ENCODE results near the gene SMIM11. TPM values are rescaled to one million over a fixed set of nuclear protein-coding genes. Genes with fewer than 3 reads are reported as not detected.

The SMIM11 gene
- total and polyA plus RNA-seq, 10 of the 15 experiments (the other 5 are each of a cell fraction or from before 2014, with no cell fraction given), result 4.8 to 43.1 (median 16.0) TPM

DNA sequence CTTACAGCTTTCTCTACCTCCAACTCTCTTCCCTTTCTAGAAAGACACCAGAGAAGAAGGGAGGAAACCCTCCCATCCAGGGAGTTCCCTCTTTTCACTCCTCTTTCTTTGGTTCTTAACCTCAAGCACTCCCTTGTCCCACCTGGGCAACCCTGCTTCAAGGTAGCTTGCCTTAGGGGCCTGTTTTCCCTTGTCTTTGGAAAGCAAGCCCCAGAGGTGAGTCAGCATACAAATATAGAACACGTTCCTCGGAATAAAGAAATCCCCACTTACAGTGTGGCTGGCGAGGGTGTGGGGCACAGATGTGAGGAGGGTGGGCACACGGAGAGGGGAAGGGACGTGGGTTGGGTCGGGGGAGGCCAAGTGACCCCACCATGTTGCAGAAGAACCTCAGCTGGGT is 37.6 kb upstream of the SMIM11 start:
- BruUV-seq (replicated peaks), result no TSS peak
- Histone ChIP-seq H3K79me2 (ENCODE audit: control insufficient read depth, insufficient read depth, low read length) (no peaks in the 10 kb centered on the region), H3K27ac (ENCODE audit: control insufficient read depth, insufficient read depth) (no peak overlapping the region), H3K27me3 (replicated peaks in 1 of 2; ENCODE audit: control insufficient read depth in 2 of 2, insufficient read depth in 2 of 2, low read length in 1 of 2) (no peaks in the 10 kb centered on the region; a peak in 2 of 4 replicates), H3K36me3 (ENCODE audit: control insufficient read depth in 2 of 2, insufficient read depth in 2 of 2, low read length in 1 of 2) (no peaks in the 10 kb centered on the region), H4K20me1 (ENCODE audit: control insufficient read depth, insufficient read depth) (no peaks in the 10 kb centered on the region), H2AFZ (ENCODE audit: control insufficient read depth, low read depth, low read length) (no peak overlapping the region), H3K4me3 (no peak overlapping the region), H3K9ac (ENCODE audit: control insufficient read depth, insufficient read depth, low read length) (no peak overlapping the region), H3K9me3 (replicated peaks; ENCODE audit: control insufficient read depth, insufficient read depth, low read length) (no peaks in the 10 kb centered on the region), H3K4me1 (ENCODE audit: control insufficient read depth, insufficient read depth, low read length) (no peaks in the 10 kb centered on the region), H3K4me2 (ENCODE audit: control insufficient read depth, insufficient read depth) (no peak overlapping the region)
- intact Hi-C loops (cut with micrococcal nuclease; ENCODE audit: unreplicated experiment), result no loop called here
- in situ Hi-C loops (cut with MboI), result no loop called here
- POLR2A ChIA-PET, result interaction anchor here (0.6 kb wide), 1 partner anchor 273 kb away, joined by 4 read pairs; no protein-coding TSS in a partner anchor
- no peak for ATAC-seq
- RAD21 ChIA-PET (ENCODE audit: unreplicated experiment), result no interaction called here
- WGBS (ENCODE audit: insufficient coverage, insufficient replicate concordance, low lambda C conversion rate, missing lambda C conversion rate), result 0% methylated on average over 6 of the region's 6 CpGs
- TF ChIP-seq ZNF207 (IDR thresholded peaks at IDR 0.05; ENCODE audit: borderline replicate concordance) (no peak), MTA2 (IDR thresholded peaks at IDR 0.05; ENCODE audit: low read depth) (no peak), NFIC (IDR thresholded peaks at IDR 0.05; ENCODE audit: low read depth, low read length) (no peak), ZNF217 (IDR thresholded peaks at IDR 0.05) (no peak), MEF2A (IDR thresholded peaks at IDR 0.05; ENCODE audit: insufficient read depth, low read depth, low read length) (no peak), RBBP5 (conservative IDR thresholded peaks at IDR 0.05) (no peak), YY1 (IDR thresholded peaks at IDR 0.05; ENCODE audit: low read depth, low read length) (no peak), RUNX3 (IDR thresholded peaks at IDR 0.05; ENCODE audit: low read length) (no peak), TBL1XR1 (IDR thresholded peaks at IDR 0.05; ENCODE audit: low read depth, low read length) (no peak), BMI1 (IDR thresholded peaks at IDR 0.05; ENCODE audit: borderline replicate concordance) (no peak), PAX8 (IDR thresholded peaks at IDR 0.05) (no peak)
- no peak for FAIRE-seq
- DNase-seq (ENCODE audit: low read depth, low spot score), result no peak
- SMC1A ChIA-PET (ENCODE audit: uncharacterized antibody, unreplicated experiment), result no interaction called here
- CTCF ChIA-PET, result interaction anchor here (2.3 kb wide), 1 partner anchor 11 kb away, joined by 9 read pairs; no protein-coding TSS in a partner anchor
